Parathyroid adenoma (tissue), 2 donors: ENCODE measurements around the gene SLC2A4RG.

Experiments
- H2AFZ ChIP-seq: fragments of 300-600 bp; sonication (generic); one replicate; pipeline ENCODE4 v1.7.0; 2017; ENCODE audit warnings: antibody characterized with exemption, mild to moderate bottlenecking
- H3K27ac ChIP-seq: fragments of 300-600 bp; sonication (generic); one replicate; pipeline ENCODE4 v1.7.0; 2017
- H3K27me3 ChIP-seq: fragments of 300-600 bp; sonication (generic); one replicate; pipeline ENCODE4 v1.7.0; 2017; ENCODE audit warnings: low read length; ENCODE audit not compliant: control insufficient read depth, insufficient read depth
- H3K36me3 ChIP-seq: fragments of 300-600 bp; sonication (generic); one replicate; pipeline ENCODE4 v1.7.0; 2017; ENCODE audit warnings: low read length; ENCODE audit not compliant: control insufficient read depth, insufficient read depth
- H3K4me1 ChIP-seq: fragments of 300-600 bp; sonication (generic); one replicate; pipeline ENCODE4 v1.7.0; 2017; ENCODE audit warnings: control low read depth
- H3K4me2 ChIP-seq: fragments of 300-600 bp; sonication (generic); one replicate; pipeline ENCODE4 v1.7.0; 2017; ENCODE audit warnings: low read length
- H3K4me3 ChIP-seq: fragments of 300-600 bp; sonication (generic); one replicate; pipeline ENCODE4 v1.7.0; 2017; ENCODE audit warnings: low read depth, low read length
- H3K79me2 ChIP-seq: fragments of 300-600 bp; sonication (generic); one replicate; pipeline ENCODE4 v1.7.0; 2017; ENCODE audit warnings: control low read depth
- H3K9ac ChIP-seq: fragments of 300-600 bp; sonication (generic); one replicate; pipeline ENCODE4 v1.7.0; 2017; ENCODE audit warnings: mild to moderate bottlenecking
- H3K9me3 ChIP-seq: fragments of 300-600 bp; sonication (generic); one replicate; pipeline ENCODE4 v1.7.0; 2017; ENCODE audit warnings: low read length; ENCODE audit not compliant: control insufficient read depth
- TF ChIP-seq, protein P1 (sequence below): fragments of 300-600 bp; sonication (generic); IDR thresholded peaks from one replicate; pipeline ENCODE4 v1.7.0; 2017; ENCODE audit warnings: antibody characterized with exemption, mild to moderate bottlenecking
- donor health status: primary hyperparathyroidism.

The SLC2A4RG gene

DNA sequence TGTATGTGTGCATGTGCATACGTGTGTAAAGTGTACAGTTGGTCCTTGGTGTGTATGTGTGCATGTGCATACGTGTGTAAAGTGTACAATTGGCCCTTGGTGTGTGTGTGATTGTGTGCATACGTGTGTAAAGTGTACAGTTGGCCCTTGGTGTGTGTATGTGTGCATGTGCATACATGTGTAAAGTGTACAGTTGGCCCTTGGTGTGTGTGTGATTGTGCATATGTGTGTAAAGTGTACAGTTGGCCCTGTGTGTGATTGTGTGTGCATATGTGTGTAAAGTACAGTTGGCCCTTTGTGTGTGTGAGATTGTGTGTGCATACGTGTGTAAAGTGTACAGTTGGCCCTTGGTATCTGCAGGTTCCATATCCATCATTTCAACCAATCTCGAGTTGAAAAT, 8.2 kb upstream of the SLC2A4RG start:
- TF ChIP-seq, protein P1, sequence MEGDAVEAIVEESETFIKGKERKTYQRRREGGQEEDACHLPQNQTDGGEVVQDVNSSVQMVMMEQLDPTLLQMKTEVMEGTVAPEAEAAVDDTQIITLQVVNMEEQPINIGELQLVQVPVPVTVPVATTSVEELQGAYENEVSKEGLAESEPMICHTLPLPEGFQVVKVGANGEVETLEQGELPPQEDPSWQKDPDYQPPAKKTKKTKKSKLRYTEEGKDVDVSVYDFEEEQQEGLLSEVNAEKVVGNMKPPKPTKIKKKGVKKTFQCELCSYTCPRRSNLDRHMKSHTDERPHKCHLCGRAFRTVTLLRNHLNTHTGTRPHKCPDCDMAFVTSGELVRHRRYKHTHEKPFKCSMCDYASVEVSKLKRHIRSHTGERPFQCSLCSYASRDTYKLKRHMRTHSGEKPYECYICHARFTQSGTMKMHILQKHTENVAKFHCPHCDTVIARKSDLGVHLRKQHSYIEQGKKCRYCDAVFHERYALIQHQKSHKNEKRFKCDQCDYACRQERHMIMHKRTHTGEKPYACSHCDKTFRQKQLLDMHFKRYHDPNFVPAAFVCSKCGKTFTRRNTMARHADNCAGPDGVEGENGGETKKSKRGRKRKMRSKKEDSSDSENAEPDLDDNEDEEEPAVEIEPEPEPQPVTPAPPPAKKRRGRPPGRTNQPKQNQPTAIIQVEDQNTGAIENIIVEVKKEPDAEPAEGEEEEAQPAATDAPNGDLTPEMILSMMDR: no peak
- Histone ChIP-seq H3K36me3 (no peaks in the 10 kb centered on the region), H3K4me2 (no peak overlapping the region), H3K4me1 (peaks cover 30% of the 10 kb centered on the region), H3K27me3 (no peaks in the 10 kb centered on the region), H3K79me2 (peaks cover 46% of the 10 kb centered on the region), H3K9me3 (no peaks in the 10 kb centered on the region), H2AFZ (no peak overlapping the region), H3K4me3 (no peak overlapping the region), H3K27ac (no peak overlapping the region), H3K9ac (no peak overlapping the region)

DNA sequence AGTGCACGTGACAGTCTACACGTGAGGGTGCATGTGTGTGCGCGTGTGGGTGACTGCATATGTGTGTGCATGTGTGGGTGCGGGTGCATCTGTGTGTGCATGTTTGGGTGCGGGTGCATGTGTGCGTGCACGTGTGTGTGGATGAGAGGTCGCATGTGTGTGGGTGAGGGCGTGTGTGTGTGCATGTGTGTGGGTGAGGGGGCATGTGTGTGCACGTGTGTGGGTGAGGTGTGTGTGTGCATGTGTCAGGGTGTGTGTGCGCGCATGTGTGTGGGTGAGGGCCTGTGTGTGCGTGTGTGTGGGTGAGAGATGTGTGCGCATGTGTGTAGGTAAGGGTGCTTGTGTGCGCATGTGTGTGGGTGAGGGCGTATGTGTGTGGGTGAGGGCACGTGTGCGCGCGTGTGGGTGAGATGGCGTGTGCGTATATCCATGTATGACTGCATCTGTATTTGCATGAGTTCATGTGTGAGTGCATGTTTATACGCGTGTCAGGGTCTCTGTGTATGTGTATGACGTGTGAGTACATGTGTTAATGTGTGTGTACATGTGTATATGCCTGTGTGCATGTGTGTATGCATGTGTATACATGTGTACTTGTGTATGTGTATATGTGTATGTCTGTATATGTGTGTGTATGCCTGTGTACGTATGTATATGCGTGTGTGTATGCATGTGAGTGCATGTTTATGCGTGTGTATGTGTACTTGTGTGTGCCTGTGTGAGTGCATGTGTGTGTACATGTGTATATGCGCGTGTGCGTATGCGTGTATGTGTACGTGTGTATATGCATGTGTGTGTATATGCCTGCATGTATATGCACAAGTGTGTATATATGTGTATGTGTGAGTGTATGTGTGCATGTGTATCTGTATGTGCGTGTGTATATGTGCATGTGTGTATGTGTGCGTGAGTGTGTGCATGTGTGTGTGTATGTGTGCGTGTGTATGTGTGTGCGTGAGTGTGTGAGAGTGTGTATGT, 7.2 kb upstream of the SLC2A4RG start:
- no peak overlapping the region for H3K4me3 ChIP-seq
- TF ChIP-seq, protein P1: no peak
- H3K27ac ChIP-seq: no peak overlapping the region
- H3K79me2 ChIP-seq: peaks cover 41% of the 10 kb centered on the region
- no peaks in the 10 kb centered on the region for H3K36me3 ChIP-seq
- no peak overlapping the region for H2AFZ ChIP-seq
- H3K9me3 ChIP-seq: no peaks in the 10 kb centered on the region
- no peak overlapping the region for H3K9ac ChIP-seq
- peaks cover 22% of the 10 kb centered on the region for H3K4me1 ChIP-seq
- no peaks in the 10 kb centered on the region for H3K27me3 ChIP-seq
- H3K4me2 ChIP-seq: no peak overlapping the region

DNA sequence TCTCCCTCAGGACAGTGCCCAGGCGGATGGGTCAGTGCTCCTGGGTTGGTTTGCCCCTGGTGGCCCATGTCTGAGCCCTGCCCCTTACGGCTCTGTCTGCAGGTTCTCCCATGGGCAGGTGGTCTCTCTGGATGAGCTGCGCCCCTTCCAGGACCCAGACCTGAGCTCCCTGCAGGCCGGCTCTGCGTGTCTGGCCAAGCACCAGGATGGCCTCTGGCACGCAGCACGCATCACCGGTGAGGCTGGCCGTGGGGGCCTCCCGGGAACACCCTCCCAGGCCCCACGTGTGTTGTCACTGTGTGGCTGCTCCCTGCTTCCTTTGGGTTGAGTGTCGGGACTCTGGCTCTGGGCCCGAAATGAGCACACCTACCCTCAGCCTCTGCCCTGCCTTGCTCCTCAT, 6.5 kb upstream of the SLC2A4RG start:
- TF ChIP-seq, protein P1: no peak
- Histone ChIP-seq H3K4me1 (peaks cover 15% of the 10 kb centered on the region), H3K9ac (no peak overlapping the region)

DNA sequence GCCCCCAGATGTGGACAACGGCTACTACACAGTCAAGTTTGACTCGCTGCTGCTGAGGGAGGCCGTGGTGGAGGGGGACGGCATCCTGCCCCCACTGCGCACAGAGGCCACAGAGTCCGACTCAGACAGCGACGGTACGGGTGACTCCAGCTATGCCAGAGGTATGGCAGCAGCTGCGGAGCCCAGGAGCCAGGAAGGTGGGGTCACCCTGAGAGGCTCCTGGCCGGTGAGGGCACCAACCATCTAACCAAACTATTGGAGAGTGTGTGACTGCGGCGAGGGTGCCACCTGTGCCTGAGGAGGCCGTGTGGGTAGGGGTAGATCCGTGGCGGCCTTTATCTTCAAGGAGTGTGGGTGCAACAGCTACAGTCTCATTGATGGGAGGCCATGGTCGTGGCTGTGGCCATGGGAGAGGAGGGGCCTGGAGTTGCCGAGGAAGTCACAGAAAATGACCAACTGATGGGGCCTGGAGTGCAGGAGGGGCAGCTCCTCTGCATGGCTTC, 5.9 kb upstream of the SLC2A4RG start:
- no peak overlapping the region for H3K9ac ChIP-seq
- H3K27me3 ChIP-seq: no peaks in the 10 kb centered on the region
- peaks cover 11% of the 10 kb centered on the region for H3K4me1 ChIP-seq
- no peak overlapping the region for H3K4me2 ChIP-seq
- peaks cover 41% of the 10 kb centered on the region for H3K79me2 ChIP-seq
- no peaks in the 10 kb centered on the region for H3K36me3 ChIP-seq
- TF ChIP-seq, protein P1: no peak
- H3K27ac ChIP-seq: no peak overlapping the region
- H3K9me3 ChIP-seq: no peaks in the 10 kb centered on the region
- H3K4me3 ChIP-seq: no peak overlapping the region
- no peak overlapping the region for H2AFZ ChIP-seq

More for the DNA sequence above, 6.5 kb upstream of the SLC2A4RG start:
- Histone ChIP-seq H3K4me3 (no peak overlapping the region), H3K4me2 (no peak overlapping the region), H3K79me2 (peaks cover 41% of the 10 kb centered on the region), H3K9me3 (no peaks in the 10 kb centered on the region), H3K27ac (no peak overlapping the region), H2AFZ (no peak overlapping the region), H3K27me3 (no peaks in the 10 kb centered on the region), H3K36me3 (no peaks in the 10 kb centered on the region)
